Fibroblast of gingiva (primary cell): Measurements from ENCODE around the gene ZNF511.

ENCODE experiments used
- DNase-seq: peaks from one replicate; pipeline ENCODE4 v3.0.0-alpha.2; 2011; ENCODE audit warnings: low read depth

ZNF511 gene

DNA sequence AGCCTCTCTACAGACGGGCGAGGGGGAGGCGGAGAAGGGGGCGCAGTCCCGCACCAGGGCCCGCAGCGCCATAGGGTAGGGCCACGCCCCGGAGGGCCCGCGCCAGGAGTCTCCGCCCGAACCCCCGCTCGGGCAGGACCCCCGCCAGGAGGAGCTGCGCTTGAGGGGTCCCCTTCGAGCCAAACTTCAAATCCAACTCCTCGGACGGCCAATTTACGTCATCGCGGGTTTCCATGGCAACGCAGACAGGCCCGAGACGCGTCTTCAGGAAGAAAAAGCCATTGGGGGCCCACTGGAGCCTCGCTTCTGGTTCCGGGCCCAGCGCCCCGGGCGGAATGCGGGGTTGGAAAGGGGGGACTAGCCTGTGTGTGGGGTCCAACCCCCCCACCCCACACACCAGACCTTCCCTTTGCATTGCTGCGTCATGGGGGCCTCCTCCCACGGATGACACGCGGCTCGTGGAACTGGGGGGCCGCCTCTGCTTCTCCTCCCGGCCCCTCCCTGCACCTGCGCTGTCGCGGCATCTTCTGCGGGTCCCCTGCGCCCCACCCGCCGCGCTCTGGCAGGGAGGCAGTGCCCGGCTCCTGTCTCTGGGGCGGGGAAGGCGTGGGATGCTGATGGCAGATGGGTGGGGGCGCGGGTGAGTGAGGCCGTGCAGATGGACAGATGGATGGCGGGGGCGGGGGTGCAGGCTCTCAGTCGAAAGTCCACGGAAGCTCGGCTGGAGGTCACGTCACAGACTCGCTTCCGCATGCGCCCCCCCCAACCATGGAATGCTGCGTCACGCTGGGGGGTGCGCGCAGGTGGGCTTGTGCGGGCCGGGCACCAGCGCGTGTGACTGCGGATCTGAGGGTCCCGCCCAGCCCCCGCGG is 26.8 kb downstream of the ZNF511 start:
- DNase-seq = peak; percentile 56

DNA sequence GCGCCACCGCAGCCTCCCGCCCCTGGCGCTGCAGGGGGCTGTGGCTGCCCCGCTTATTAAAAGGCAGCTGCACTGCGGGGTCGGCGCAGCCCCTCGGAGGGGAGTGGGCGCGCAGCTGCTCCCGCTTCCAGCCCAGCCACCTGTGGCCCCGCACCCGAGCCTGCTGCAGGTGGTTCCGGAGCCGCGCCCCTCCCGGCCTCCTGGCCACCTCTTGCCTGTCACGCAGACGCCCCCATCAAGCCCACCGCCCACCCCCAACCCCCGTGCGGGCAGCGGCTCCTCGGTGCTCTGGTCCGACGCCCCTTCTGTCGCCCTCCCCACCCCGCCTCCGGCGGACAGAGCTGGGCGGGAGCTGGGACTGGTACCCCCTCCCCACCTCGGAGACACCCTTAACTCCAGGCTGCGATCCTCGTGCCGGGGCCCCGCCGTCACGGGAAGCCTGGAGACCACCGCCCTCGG is 27.4 kb downstream of the ZNF511 start:
- DNase-seq = no peak

DNA sequence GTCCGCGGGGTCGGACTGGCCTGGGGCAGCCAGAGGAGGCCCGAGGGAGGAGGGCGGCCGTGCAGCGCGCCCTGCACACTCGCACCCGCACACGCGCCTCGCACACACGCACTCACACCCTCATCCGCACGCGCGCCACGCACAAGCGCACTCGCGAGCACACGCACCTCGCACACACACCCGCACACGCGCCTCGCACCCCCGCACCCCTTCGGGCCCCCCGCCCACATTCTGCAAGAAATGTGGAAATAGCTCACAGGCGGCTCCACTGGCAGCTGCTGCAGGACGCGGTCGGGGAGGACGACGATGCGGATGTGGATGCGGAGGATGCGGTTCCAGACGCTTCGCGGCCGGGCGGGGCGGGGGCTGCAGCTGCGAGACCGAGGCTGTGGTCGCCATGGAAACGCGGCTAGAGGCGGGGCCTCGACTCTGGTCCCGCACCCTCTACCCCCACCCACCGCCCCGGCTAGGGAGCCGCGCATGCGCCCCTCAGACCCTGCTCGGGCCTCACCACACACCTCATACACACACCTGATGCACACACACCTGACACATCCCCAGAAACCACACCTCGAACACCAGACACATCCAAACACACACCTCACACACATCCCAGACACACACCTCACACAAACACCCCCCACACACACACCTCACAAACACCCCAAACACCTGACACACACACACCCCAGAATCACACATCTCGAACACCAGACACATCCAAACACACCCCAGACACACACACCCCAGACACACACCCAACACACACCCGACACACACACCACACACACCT is 28.1 kb downstream of the ZNF511 start, which contains the start of gene CALY:
Gene CALY, minus strand, starts transcription at position 320 of the 793 bp plus-strand sequence. CDS start 7,907 bp downstream, outside the sequence.
- no peak for DNase-seq

DNA sequence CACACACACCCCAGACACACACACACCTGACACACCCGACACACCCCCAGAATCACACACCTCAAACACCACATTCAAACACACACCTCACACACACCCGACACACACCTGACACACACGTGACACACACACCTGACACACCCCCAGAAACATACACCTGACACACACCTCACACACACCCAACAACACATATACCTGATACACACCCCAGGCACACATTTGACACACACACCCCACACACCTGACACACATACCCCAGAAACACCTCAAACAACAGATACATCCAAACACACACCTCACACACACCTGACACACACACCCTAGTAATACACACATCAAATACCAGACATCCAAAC is 28.6 kb downstream of the ZNF511 start:
- DNase-seq = no peak

DNA sequence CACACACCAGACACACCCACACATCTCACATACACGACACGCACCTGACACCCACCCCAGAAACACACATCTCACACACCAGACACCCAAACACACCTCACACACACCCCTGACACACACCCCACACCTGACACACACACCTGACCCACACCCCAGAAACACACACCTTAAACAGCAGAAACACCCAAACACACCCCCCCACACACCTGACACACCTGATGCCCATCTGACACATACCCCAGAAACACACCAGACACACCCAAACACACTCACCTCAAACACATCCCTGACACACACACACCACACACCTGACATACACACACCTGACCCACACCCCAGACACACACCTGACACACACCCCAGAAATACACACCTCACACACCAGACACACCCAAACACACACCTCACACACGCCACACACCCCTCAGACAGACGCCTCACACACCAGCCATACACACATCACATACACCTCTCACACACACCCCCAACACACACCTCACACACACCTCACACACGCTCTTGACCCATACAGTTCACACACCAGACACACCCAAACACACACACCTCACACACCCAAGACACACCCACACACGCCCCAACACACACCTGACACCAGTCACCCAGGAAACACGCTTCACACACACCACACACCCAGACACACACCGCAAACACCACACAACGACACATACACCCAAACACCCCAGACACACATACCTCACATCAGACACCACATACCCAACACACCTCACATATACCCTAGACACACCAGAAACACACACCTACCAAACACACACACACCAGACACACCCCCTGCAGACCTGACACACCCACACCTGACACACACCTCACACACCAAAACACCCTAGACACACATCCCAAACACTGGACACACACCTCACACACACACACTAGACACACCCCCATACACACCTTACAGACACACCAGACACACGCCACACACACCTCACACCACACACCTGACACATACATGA is 29.7 kb downstream of the ZNF511 start:
- DNase-seq = no peak

DNA sequence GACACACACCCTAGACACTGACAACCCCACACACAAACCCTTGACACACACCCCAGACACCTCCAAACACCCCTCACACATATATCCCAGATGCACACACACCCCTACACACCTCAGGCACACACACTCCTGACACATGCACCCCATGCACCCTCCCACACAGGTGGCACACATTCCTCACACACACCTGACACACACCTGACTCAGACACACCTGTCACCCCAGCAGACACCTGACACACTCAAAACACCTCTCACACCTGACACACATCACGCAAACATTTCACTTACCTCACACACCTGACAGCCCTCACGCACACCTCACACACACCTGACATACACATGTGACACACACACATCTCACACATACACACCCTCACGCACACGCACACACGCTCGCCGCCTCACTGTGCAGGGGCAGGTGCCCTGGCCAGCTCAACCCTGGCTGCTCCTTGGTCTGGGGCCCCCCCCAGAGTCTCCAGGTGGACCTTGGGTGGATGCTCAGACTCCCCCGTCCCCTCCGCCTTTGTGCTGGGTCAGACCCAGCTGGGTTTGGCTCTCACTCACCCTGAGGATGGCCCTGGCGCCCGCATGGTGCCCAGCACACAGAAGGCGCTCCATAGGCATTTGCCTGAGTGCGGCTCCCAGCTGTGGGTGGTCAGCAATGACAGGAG is 31.1 kb downstream of the ZNF511 start:
- DNase-seq = no peak

DNA sequence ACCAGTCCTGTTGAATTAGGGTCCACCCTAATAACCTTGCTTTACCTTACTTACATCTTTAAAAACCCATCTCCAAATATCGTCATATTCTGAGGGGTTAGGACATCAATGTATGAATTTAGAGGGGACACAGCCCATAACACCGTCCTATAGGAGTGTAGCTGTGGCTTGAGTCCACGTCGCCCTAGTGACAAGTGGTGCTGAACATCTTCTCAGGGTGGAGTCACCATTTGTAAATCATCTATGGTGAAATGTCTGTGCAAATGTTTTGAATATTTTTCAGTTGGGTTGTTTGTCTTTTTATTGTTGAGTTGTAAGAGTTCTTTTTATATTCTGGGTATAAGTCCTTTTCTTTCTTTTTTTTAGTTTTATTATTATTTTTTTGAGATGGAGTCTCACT is 33.3 kb downstream of the ZNF511 start:
- DNase-seq = no peak

DNA sequence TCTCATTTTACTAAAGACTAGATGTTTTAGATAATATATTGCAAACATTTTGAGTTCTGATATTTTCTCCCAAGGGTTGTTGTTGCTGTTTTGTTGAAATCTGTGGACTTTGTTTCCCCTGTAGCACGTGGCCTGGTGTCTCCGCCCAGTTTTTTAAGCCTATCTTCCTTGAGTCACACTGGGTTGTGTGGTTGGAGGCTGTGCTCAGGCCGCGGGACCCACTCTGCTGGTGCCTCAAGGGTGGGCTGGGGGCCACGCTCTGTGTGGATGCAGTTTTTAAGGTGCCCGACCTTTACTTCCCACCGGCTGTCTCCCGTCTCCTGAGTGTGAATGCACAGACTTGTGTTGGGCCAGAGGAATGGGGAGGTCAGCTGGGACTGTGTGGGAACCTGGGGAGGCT is 34.2 kb downstream of the ZNF511 start:
- no peak for DNase-seq

DNA sequence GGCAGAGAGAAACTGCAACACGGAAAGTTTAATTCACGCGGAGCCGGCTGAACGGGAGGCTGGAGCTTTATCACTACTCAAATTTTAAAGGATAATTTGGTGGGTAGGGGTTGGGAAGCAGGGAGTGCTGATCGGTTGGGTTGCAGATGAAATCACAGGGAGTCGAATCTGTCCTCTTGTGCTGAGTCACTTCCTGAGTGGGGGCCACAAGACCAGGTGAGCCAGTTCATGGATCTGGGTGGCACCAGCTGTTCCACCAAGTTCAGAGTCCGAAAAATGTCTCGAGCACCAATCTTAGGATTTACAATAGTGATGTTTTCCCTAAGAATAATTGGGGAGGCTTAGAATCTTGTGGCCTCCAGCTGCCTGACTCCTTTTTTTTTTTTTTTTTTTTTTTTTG is 34.8 kb downstream of the ZNF511 start:
- no peak for DNase-seq

DNA sequence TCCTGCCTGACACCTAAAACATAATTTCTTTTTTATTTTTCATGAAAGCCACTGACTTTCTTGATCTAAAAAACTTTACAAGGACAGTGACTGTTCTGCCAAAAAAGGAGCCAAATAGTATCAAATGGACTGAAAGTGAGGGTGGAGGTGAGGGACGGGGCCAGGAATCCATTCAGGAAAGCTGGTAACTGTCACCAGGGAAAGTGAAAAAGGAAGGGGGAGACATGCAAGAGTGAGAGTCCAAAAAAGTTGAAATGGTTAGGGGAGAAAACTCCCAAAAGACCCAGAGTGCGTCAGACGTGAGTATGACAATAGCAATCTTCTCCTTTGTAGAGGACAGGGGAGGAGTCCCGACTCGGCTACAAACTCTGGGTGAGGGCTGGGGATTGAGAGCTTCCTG is 35.5 kb downstream of the ZNF511 start:
- no peak for DNase-seq

DNA sequence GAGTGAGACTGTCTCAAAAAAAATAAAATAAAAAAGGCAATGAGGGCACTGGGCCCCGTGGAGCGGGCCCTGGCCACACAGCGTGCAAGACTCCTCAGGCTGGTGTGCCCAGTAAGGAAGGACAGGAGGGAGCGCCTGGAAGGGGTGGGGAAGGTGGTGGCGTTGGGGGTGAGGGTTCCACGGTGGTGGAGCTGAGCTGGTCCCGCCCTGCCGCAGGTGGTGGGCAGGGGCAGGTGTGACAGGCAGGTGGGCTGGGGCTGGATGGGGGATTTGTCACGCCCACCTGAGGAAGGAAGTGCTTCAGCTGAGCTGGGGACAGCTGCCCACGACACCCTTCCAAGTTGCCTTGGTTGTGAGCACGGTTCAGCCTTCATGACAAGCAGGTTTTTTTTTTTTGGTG is 37.7 kb downstream of the ZNF511 start:
- DNase-seq = no peak

DNA sequence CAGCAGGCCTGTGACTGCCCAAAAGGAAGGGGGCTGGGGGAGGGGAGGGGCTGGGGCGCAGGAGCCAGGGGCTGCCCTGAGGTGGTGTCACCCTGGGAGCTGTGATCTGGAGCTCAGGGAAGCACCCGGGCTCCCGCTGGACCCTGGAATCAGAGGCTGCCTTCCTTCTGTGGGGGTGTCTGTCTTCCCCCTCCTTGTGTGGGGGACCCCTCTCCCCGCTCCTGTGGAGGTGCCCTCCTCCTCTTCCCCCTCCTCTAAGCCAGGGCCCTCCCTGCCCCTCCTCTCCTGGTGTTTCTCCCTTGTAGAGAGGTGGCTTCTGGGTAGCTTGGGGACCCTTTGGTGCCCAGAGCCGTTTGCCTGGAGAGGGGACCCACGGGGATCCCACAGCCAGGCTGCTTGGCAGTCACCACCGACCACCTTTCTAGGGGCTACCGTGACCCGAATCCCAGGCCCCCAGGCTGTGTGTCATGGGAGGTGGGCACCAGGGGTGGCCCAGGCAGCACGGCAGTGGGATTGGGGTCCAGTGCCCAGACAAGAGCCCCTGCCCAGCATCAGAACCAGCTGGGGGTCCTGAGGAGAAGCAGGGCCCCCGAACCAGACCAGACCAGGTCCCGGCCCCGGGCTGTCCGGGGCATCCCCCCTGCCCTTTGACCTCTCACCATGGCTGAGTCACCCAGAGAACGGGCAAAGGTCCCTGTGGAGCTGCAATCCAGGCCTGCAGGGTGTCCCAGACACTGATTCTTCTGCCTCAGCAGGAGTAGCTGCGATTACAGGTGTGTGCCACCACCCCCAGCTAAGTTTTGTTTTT is 39.2 kb downstream of the ZNF511 start:
- no peak for DNase-seq

DNA sequence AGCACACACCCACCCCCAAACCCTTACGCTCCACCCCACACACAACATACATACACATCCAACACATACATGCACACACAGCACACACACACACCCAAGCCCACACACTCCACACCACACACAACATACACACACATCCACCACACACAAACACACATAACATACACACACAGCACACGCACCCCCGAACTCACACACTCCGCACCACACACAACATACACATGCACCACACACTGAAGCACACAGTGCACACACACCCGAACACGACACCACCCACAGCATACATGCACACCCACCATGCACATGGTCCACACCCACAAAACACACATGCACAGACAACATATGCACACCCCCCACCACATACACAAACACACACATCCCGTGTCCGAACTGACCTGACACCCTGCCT is 40.5 kb downstream of the ZNF511 start:
- no peak for DNase-seq

DNA sequence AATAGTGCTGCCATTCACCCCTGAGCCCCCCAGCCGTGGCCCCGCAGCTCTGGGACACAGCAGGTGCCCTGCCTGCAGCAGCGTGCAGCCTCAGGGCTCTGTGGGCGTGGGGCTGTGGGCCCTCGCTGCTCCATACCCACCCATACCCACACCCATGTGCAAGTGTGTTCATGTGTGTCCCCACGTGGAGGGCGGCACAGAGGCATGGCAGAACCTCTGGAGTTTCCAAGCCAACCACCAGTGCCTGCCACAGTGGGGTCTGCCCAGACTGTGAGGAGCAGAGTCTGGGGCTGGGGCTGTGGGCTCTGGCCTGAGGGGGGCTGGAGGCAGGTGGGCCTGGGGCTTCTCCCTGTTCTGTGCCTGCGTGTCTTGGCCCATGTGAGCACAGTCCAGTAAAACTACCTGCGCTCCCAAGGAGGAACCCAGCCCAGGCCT is 40.9 kb downstream of the ZNF511 start:
- no peak for DNase-seq

DNA sequence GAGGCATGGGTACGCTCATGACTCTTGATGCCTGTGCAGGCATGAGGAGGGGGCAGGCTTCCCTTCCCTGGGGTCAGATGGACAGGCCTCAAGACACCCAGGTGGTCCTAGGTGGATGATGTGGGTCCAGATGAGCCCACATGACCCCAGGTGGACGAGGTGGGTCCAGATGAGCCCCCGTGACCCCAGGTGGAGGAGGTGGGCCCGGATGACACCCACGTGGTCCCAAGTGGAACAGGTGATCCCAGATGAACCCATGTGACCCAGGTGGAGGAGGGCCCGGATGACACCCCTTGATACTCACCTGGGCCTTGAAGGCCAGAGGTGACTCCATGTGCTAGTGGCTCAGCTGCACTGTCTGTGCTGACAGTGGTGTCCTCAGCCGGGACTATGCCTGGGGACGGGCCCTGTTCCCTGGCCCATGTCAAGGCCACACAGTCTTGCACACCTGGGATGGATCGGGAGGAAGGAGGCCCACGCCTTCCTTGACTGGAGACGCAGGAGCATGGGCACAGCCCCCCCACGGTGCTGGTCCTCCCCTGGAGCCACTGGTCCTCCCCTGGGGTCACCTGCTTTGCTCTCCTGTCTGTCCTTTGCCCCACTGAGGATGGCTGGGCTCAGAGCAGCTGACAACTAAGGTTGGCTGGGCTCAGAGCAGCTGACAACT is 41.7 kb downstream of the ZNF511 start:
- DNase-seq = no peak

DNA sequence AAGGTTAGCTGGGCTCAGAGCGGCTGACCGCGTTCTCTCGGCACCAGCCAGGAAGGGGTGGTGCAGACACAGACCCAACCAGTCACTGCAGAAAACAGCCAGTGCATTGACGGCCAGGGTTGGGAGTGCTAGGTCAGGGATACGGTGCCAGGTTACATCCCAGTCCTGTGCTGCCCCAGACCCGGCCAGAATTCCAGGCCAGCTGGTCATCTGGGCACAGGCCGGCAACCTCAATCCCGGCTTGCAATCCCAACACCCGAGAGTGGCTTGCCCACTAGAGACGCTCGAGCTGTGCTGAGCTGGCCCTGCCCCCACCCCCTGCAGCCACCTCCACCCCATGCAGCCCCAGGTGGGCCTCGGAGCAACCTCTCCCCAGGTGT is 42.2 kb downstream of the ZNF511 start:
- DNase-seq = no peak

DNA sequence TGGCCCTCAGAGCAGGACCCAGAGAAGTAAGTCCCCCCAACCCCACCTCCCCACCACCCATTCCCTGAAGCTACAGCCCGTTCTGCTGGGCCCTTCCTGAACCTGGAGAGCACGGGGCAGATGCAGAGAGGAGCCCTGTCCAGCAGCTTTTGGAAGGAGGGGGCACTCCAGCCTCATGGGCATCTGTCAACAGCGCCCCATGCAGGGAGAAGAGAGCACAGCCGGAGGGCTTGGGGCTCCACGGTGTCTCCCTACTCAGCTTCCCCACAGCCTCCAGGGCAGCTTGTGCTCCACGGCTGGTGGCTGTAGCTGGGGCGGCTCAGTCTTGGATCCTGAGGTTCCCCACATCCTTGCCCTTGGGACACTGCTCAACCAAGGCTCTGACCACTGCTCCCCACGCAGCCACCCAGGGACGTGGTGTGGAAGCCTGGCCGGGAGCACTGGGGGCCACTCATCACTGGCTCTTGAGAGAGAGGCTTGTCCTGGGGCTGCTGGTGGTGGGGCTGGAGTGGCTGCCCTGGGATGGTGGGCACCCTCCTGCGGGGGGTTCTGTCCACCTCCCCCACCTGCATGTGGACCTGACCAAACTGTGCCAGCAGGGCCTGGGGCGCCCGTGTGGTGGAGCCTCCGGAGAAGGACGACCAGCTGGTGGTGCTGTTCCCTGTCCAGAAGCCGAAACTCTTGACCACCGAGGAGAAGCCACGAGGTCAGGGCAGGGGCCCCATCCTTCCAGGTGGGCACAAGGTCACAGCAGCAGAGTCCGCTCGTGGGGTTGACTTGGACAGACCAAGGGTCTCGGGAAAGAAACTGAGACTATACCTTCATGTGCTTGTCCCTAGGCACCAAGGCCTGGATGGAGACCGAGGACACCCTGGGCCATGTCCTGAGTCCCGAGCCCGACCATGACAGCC is 42.9 kb downstream of the ZNF511 start:
- no peak for DNase-seq

DNA sequence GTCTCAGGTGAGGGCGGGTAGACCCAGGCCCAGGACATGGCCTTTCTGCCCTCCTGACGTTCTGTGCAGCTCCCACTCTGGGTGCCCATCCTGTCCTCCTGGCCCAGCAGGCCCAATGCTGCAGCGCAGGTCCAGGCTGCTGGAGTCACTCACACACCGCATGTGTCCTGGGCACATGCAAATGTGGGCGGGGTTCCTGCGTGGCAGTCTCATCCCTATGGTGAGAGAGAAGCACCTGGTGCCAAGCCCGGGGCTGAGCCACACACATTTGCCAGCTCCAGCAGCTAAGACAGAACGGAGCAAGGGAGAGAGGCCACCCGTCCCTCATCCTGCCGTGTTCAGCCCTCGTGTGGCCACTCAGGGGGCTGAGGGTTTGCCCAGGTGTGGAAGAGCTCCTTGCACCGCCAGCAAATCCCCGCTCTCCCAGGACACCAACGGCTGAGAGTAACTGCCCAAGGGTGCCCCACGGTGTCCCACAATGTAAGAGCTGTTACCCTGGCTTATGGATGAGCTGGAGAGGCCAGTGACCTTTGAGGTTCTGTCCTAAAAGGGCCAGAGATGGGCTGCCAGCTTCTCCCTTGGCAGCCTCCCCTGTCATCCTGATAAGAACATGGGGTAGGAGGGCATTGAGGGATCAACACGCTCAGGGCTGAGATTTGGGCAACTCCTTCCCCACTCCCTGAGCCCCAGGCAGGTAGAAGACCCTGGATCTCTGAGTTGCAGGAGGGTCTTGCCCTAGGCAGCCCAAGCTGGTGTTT is 44.7 kb downstream of the ZNF511 start:
- DNase-seq = no peak
